IPS-NIHi7 (cell line): ENCODE data around the gene SETD2.
"Not testable (repeated sequence)": the region's sequence is repeated elsewhere in the genome, so short reads cannot be mapped to it uniquely, and the experiment has no call there.

Experiments
- DNase-seq: peaks from one replicate; pipeline ENCODE4 v3.0.0; 2012; ENCODE audit warnings: mixed read lengths; ENCODE audit errors: extremely low spot score

Gene SETD2

DNA sequence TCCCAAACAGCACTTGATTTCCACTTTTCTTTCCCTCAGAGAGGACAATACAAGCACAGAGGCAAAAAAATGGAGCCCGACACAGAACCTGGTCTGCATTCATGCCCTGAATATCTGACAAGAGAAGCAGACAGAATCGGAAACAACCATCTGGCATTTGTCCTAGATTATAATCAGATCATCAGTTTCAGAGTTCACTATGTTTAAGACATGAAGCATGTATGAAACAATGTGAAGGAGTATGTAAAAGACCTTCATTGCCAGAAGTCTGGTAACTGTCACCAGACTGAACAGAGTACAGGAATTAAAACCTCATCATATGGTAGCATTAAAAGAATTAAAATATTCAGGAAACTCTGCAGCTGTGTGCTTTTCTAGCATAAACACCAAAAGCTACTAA is 65.0 kb downstream of the SETD2 start:
- no peak for DNase-seq

DNA sequence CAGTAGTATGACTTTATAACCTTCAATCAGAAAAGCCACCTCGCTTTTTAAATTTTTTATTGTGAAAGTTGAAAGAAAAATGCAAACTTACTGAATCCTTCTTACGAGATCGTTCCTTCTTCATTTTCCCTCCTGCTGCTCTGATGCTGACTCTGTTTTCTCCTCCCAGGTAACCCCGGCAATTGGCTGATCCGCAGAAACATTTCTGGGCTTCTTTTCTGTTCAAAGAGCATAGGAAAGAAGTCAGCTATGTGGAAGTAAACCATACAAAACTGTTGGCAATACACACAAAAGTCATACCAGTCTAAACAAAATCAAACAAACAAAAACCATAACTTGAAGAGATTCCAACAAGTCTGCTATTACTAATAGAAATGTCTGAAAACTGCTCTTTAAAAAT is 66.0 kb downstream of the SETD2 start:
- DNase-seq = no peak

DNA sequence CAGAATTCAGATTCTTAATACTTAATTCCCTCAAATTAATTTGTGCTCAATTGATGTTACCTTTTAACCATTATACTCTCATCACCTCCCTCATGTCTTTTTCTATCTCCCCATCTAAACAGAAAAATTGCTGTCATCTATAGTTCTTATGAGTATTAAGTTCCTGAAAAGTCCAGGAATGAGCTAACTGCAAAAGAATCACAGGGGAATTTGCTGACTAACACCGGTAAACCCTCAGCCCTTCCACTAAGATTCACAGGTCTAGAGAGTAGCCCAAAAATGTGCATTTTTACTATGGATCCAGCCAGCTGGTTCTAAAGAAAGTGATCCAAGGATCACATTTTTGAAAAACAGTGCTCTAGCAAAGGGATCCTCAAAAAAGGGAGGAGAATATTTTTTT is 67.0 kb downstream of the SETD2 start:
- no peak for DNase-seq

GRCh38 chr3:47092090-47092489 is 71.8 kb downstream of the SETD2 start:
- no peak for DNase-seq

GRCh38 chr3:47089630-47090029 is 74.3 kb downstream of the SETD2 start:
- no peak for DNase-seq

DNA sequence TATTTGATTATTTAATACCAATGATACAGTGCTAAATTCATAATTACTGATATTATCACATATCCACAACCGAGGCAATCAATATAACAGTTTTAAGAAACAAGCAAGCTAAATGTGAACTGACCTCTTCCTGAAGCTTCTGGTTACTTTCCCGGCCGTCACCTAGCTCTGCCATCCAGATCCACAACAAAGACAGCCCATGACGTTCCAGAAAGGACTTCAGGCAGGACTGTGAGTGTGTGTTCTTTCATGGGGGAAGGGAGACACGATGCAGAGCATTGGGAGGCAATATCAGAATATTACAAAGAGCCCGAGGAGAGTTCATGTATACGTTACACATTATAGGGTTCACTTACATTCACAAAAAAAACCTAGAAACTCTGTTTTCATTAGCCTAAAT is 77.8 kb downstream of the SETD2 start:
- no peak for DNase-seq

- DNase-seq = no peak
These were observed 80.1 kb downstream of the SETD2 start for GRCh38 chr3:47083786-47084185.

DNA sequence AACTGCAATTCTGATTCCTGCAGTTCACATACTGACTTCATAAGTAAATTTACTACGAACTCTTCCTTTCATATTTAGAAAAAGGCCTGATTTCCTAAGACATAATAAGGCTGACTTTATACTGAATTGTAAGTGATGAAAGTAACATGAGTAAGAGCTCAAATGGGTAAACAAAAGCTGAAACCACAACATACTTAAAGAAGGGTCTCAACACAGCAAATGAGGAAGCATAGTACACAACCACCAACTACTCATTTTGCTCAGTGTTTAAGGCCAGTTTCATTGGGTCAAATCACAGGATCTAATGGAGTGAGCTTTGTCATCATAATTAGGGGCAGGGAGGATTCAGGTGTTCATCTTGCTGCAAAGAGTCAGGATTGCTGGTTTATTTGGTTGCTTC is 81.4 kb downstream of the SETD2 start:
- DNase-seq = no peak

GRCh38 chr3:47079432-47079831 is 84.5 kb downstream of the SETD2 start:
- no peak for DNase-seq

DNA sequence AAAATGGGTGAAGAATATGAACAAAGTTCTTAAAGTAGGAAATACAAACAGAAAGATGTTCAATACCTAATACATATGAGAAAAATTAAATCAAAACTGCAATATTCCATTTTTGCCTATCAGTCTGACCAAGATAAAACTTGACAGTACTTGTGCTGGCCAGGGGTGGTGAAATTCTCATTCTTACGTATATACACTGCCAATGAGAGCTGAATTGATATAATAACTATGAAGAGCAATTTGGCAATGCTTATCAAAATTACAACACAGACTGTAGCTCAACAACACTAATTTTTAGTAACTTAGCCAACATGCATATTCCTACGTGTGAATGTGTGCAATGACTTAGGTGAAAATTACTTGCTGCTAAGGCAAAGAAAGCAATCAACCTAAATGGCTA is 90.2 kb downstream of the SETD2 start:
- no peak for DNase-seq

GRCh38 chr3:47070770-47071169 is 93.1 kb downstream of the SETD2 start:
- DNase-seq = no peak

DNA sequence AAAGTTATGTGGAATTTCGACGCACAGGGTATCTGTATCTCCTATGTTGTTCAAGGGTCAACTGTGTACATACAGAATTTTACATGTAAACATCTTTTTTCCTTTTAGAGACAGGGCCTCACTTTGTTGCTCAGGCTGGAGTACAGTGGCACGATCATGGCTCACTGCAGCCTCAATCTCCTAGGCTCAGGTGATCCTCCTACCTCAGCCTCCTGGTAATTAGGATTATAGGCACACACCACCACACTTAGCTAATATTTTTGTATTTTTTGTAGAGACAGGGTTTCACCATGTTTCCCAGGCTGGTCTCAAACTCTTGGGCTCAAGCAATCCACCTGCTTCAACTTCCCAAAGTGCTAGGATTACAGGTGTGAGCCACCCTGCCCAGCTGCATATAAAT is 97.7 kb downstream of the SETD2 start:
- not testable (repeated sequence) for DNase-seq

- DNase-seq = no peak
These were observed 98.2 kb downstream of the SETD2 start for GRCh38 chr3:47065681-47066080.

GRCh38 chr3:47065058-47065457 is 98.9 kb downstream of the SETD2 start:
- DNase-seq = no peak

GRCh38 chr3:47057212-47057671 is 106.7 kb downstream of the SETD2 start:
- DNase-seq = no peak

GRCh38 chr3:47056705-47057104 is 107.2 kb downstream of the SETD2 start:
- no peak for DNase-seq

- no peak for DNase-seq
These were observed 109.5 kb downstream of the SETD2 start for GRCh38 chr3:47054412-47054811.

- no peak for DNase-seq
These were observed 116.2 kb downstream of the SETD2 start for GRCh38 chr3:47047673-47048072.

GRCh38 chr3:47047069-47047468 is 116.8 kb downstream of the SETD2 start:
- DNase-seq = no peak

GRCh38 chr3:47042231-47042791 is 121.6 kb downstream of the SETD2 start:
- no peak for DNase-seq

DNA sequence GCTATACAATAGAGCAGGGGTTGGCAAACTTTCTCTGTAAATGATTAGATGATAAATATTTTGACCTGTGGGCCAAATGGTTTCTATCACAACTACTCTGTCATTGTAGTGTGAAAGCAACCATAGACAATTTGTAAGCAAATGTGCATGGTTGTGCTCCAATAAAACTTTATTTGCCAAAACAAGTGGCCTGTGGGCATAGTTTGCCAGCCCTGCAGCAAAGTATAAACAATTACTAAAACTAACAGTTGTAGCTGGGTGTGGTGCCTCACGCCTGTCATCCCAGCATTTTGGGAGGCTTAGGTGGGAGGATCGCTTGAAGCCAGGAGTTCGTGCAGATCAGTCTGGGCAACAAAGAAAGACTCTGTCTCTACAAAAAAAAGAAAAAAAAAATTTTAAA is 122.8 kb downstream of the SETD2 start:
- no peak for DNase-seq

GRCh38 chr3:47037302-47037701 is 126.6 kb downstream of the SETD2 start:
- DNase-seq = not testable (repeated sequence)

GRCh38 chr3:47036145-47036544 is 127.8 kb downstream of the SETD2 start:
- DNase-seq = no peak

DNA sequence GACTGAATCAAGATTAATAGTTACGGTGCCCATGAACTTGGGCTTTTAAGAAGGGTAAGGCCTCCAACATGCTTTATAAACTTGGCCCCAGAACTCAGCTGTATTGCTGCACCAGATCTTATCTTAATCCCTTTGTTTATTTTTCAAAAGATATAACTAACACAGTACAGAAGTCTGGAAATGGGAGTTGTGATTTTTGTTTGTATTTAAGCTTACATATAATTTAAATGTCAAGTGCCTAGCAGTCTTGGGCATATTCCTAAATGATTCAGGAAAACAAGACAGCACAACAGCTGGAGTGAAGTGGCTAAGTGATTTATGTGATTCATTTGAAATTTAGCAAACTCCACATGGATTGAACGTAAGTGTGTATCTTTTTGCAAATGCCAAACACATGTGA is 128.3 kb downstream of the SETD2 start:
- DNase-seq = no peak
